SK-N-SH (cell line): ENCODE results near the gene PRSS16. TPM values are rescaled to one million over a fixed set of nuclear protein-coding genes. Genes with fewer than 3 reads are reported as not detected.

Experiments used
- CTCF ChIA-PET: fragments of 300-600, 350-600 bp; formaldehyde crosslinking; extraction: SDS; loops from one replicate; lab custom pipeline; 2021; lab: Yijun Ruan, JAX
- POLR2A ChIA-PET: fragments of 350-600 bp; sonication (Branson Sonifier 250); formaldehyde crosslinking; extraction: SDS; loops from one replicate; lab custom pipeline; 2020; ENCODE audit warnings: antibody characterized with exemption, inconsistent platforms; lab: Yijun Ruan, JAX
- DNase-seq: peaks from one replicate; pipeline ENCODE4 v3.0.0; 2012
- H2AFZ ChIP-seq: fragments of 200-600 bp; sonication (generic); 2 replicates; pipeline ENCODE4 v1.8.1; 2016; ENCODE audit warnings: antibody characterized with exemption, mild to moderate bottlenecking, low read depth
- H3F3A ChIP-seq: fragments of 200-600 bp; sonication (generic); replicated peaks from 2 replicates; pipeline ENCODE3; 2016; ENCODE audit warnings: antibody characterized with exemption, mild to moderate bottlenecking; ENCODE audit not compliant: insufficient read depth
- H3K27ac ChIP-seq, 2 experiments: fragments of 200-500 bp in 1 of 2; fragments of 200-600 bp in 1 of 2; sonication (Bioruptor generic) in 1 of 2; sonication (generic), shearing (Covaris generic) in 1 of 2; 2 replicates each; pipeline versions ENCODE4 v1.5.1 to v1.6.1; 2014 to 2016; ENCODE audit warnings: low read depth in 2 of 2, inconsistent platforms in 1 of 2, low read length in 1 of 2, mild to moderate bottlenecking in 1 of 2, mixed read lengths in 1 of 2
- H3K27me3 ChIP-seq: fragments of 200-600 bp; sonication (generic), shearing (Covaris generic); 2 replicates; pipeline ENCODE4 v1.6.1; 2016; ENCODE audit warnings: mixed run types; ENCODE audit not compliant: insufficient read depth
- H3K36me3 ChIP-seq, 2 experiments: fragments of 200-500 bp in 1 of 2; fragments of 200-600 bp in 1 of 2; sonication (Bioruptor generic) in 1 of 2; sonication (generic) in 1 of 2; replicated peaks in 1 of 2; 2 replicates each; pipeline versions ENCODE3 to v1.5.1; 2014 to 2016; ENCODE audit warnings: low read length in 1 of 2, mild to moderate bottlenecking in 1 of 2; ENCODE audit not compliant: insufficient read depth in 2 of 2, control insufficient read depth in 1 of 2
- H3K4me1 ChIP-seq, 2 experiments: fragments of 200-500 bp in 1 of 2; fragments of 200-600 bp in 1 of 2; sonication (Bioruptor generic) in 1 of 2; sonication (generic), shearing (Covaris generic) in 1 of 2; 2 replicates each; pipeline versions ENCODE4 v1.5.1 to v1.6.1; 2014 to 2016; ENCODE audit warnings: low read depth in 1 of 2, low read length in 1 of 2, mixed run types in 1 of 2; ENCODE audit not compliant: insufficient read depth in 2 of 2, control insufficient read depth in 1 of 2
- H3K4me2 ChIP-seq: fragments of 200-600 bp; sonication (generic), shearing (Covaris generic); 2 replicates; pipeline ENCODE4 v1.6.1; 2017; ENCODE audit warnings: mixed run types
- H3K4me3 ChIP-seq, 2 experiments: fragments of 200-500 bp in 1 of 2; fragments of 200-600 bp in 1 of 2; sonication (Bioruptor generic) in 1 of 2; sonication (generic), shearing (Covaris generic) in 1 of 2; 2 replicates each; pipeline versions ENCODE4 v1.5.1 to v1.8.1; 2014 to 2016; ENCODE audit warnings: low read depth in 2 of 2, inconsistent platforms in 1 of 2, low read length in 1 of 2, mild to moderate bottlenecking in 1 of 2, mixed read lengths in 1 of 2, moderate library complexity in 1 of 2
- H3K79me2 ChIP-seq: fragments of 200-600 bp; sonication (generic); 2 replicates; pipeline ENCODE4 v1.8.1; 2017; ENCODE audit warnings: mild to moderate bottlenecking; ENCODE audit not compliant: insufficient read depth
- H3K9ac ChIP-seq: fragments of 200-600 bp; sonication (generic); 2 replicates; pipeline ENCODE4 v1.6.1; 2017; ENCODE audit warnings: mixed run types
- H3K9me2 ChIP-seq: fragments of 200-600 bp; sonication (generic); 2 replicates; pipeline ENCODE4 v1.6.1; 2017; ENCODE audit warnings: mixed run types
- H3K9me3 ChIP-seq: fragments of 200-600 bp; sonication (generic); 2 replicates; pipeline ENCODE4 v1.6.1; 2017; ENCODE audit warnings: mixed run types, mild to moderate bottlenecking, moderate library complexity
- H4K20me1 ChIP-seq: fragments of 200-600 bp; sonication (generic); 2 replicates; pipeline ENCODE4 v1.6.1; 2017; ENCODE audit warnings: mild to moderate bottlenecking, mixed run types; ENCODE audit not compliant: insufficient read depth
- FOXJ3 ChIP-seq: sonication (generic); formaldehyde crosslinking; IDR thresholded peaks from 2 replicates; pipeline ENCODE4 v1.5.1; 2020; ENCODE audit warnings: mild to moderate bottlenecking, missing genetic modification reagents
- FOXM1 ChIP-seq: IDR thresholded peaks from 2 replicates; pipeline ENCODE4 v1.4.0; 2012; ENCODE audit warnings: low read depth, mild to moderate bottlenecking
- GATA2 ChIP-seq: sonication (generic); formaldehyde crosslinking; IDR thresholded peaks from 2 replicates; pipeline ENCODE4 v1.5.0; 2020; ENCODE audit warnings: mild to moderate bottlenecking, missing genetic modification reagents
- JUND ChIP-seq: IDR thresholded peaks from 2 replicates; pipeline ENCODE4 v1.4.0; 2012
- MAX ChIP-seq: IDR thresholded peaks from 2 replicates; pipeline ENCODE4 v1.4.0; 2012; ENCODE audit warnings: low read depth
- NFIC ChIP-seq: IDR thresholded peaks from 2 replicates; pipeline ENCODE4 v1.4.0; 2012; ENCODE audit warnings: borderline replicate concordance
- PBX3 ChIP-seq: IDR thresholded peaks from 2 replicates; pipeline ENCODE4; 2012
- POLR2AphosphoS5 ChIP-seq: IDR thresholded peaks from 2 replicates; pipeline ENCODE4 v1.6.1; 2012; ENCODE audit warnings: low read depth, low read length
- RCOR1 ChIP-seq: fragments of 150-350 bp; IDR thresholded peaks from 2 replicates; pipeline ENCODE4 v1.6.1; 2017; ENCODE audit warnings: antibody characterized with exemption, low read length
- RFX5 ChIP-seq: IDR thresholded peaks from 2 replicates; pipeline ENCODE4 v1.6.1; 2012; ENCODE audit warnings: mild to moderate bottlenecking, improper control_type of control experiment, low read length
- SMC3 ChIP-seq: IDR thresholded peaks from 2 replicates; pipeline ENCODE4 v1.6.1; 2012; ENCODE audit warnings: low read depth, low read length, improper control_type of control experiment
- TAF1 ChIP-seq: IDR thresholded peaks from 2 replicates; pipeline ENCODE4 v1.6.1; 2012; ENCODE audit warnings: low read depth, mild to moderate bottlenecking, low read length, moderate library complexity, borderline replicate concordance
- USF1 ChIP-seq: IDR thresholded peaks from 2 replicates; pipeline ENCODE4 v1.4.0; 2012; ENCODE audit warnings: low read depth, borderline replicate concordance
- USF2 ChIP-seq: fragments of 150-350 bp; IDR thresholded peaks from 2 replicates; pipeline ENCODE4 v1.6.1; 2017; ENCODE audit warnings: antibody characterized with exemption, low read length, low read depth, borderline replicate concordance
- WGBS: methylation state at CpG from one replicate; pipeline ENCODE4 v1.1.6; 2017; ENCODE audit warnings: low lambda C conversion rate; 5-methylcytosine and 5-hydroxymethylcytosine counted together
- polyA plus RNA-seq, 3 experiments: library from polyadenylated mRNA; depleted of rRNA; stranded (reverse); fragments of >200 nt; gene quantifications; 2 replicates each; pipeline ENCODE4 v1.2.3, GENCODE V29; 2012
- TF ChIP-seq, protein P1 (sequence below): fragments of 150-350 bp; IDR thresholded peaks from 2 replicates; pipeline ENCODE4 v1.6.1; 2016; ENCODE audit warnings: mild to moderate bottlenecking, low read depth, low read length

Gene PRSS16
- polyA plus RNA-seq, 1 of the 3 experiments (the other 2 are of a cell fraction): 0.07 TPM

- Histone ChIP-seq H3K9me3 (no peaks in the 10 kb centered on the region), H3K4me2 (no peak overlapping the region), H3K4me3 (no peak overlapping the region), H3F3A (peaks cover 5% of the 10 kb centered on the region), H3K9me2 (no peaks in the 10 kb centered on the region), H3K36me3 (no peaks in the 10 kb centered on the region), H2AFZ (no peak overlapping the region), H3K4me1 (no peaks in the 10 kb centered on the region; a peak in 1 of 4 replicates), H3K27me3 (peaks cover 79% of the 10 kb centered on the region), H3K9ac (no peak overlapping the region), H3K27ac (no peak overlapping the region), H3K79me2 (no peaks in the 10 kb centered on the region), H4K20me1 (no peaks in the 10 kb centered on the region)
- DNase-seq: no peak
- TF ChIP-seq FOXM1 (no peak), PBX3 (no peak), RCOR1 (no peak), TAF1 (no peak), GATA2 (CRISPR knock-in tag) (no peak), USF2 (no peak), JUND (no peak), FOXJ3 (CRISPR knock-in tag) (no peak), RFX5 (no peak), MAX (no peak), NFIC (no peak), USF1 (no peak), SMC3 (no peak), POLR2AphosphoS5 (no peak)
- TF ChIP-seq, protein P1, sequence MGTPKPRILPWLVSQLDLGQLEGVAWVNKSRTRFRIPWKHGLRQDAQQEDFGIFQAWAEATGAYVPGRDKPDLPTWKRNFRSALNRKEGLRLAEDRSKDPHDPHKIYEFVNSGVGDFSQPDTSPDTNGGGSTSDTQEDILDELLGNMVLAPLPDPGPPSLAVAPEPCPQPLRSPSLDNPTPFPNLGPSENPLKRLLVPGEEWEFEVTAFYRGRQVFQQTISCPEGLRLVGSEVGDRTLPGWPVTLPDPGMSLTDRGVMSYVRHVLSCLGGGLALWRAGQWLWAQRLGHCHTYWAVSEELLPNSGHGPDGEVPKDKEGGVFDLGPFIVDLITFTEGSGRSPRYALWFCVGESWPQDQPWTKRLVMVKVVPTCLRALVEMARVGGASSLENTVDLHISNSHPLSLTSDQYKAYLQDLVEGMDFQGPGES: no peak
- 20% methylated on average over 10 of the region's 10 CpGs for WGBS
- CTCF ChIA-PET: no interaction called here
- POLR2A ChIA-PET: no interaction called here
These were observed 43.3 kb downstream of the PRSS16 start for GRCh38 chr6:27290850-27291208.
